ENCODE data around the gene TMEM161A.

DNA sequence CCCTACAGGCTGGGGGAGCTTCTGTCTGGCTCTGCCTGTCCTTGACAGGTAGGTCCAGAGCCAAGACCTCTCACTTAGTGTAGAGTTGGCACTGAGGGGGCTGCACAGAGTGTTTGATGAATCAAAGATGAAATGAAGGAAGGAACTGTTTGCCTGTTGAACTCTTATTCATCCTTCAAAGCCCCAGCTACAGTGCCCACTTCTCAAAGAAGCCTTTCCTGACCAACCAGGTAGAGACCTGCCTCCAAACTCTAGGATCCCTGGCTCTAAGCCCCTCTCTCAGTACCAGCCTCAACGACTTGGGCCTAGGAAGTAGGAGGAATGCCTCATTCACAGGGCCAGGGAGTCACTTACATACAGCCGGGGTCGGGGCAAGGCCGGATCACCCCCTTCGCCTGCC, 9.1 kb upstream of the TMEM161A start:
- TF ChIP-seq, protein P1, sequence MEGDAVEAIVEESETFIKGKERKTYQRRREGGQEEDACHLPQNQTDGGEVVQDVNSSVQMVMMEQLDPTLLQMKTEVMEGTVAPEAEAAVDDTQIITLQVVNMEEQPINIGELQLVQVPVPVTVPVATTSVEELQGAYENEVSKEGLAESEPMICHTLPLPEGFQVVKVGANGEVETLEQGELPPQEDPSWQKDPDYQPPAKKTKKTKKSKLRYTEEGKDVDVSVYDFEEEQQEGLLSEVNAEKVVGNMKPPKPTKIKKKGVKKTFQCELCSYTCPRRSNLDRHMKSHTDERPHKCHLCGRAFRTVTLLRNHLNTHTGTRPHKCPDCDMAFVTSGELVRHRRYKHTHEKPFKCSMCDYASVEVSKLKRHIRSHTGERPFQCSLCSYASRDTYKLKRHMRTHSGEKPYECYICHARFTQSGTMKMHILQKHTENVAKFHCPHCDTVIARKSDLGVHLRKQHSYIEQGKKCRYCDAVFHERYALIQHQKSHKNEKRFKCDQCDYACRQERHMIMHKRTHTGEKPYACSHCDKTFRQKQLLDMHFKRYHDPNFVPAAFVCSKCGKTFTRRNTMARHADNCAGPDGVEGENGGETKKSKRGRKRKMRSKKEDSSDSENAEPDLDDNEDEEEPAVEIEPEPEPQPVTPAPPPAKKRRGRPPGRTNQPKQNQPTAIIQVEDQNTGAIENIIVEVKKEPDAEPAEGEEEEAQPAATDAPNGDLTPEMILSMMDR (IDR thresholded peaks at IDR 0.05) = no peak
- no peak for TF ChIP-seq POLR2A (IDR thresholded peaks at IDR 0.05)
- TF ChIP-seq POLR2AphosphoS5 (IDR thresholded peaks at IDR 0.05) = no peak

All from sigmoid colon (tissue), 4 donors.